HEK293T (cell line): ENCODE data around the gene NBAS.

Experiments
- CTBP1 ChIP-seq: fragments of 450-650 bp; IDR thresholded peaks from 2 replicates; pipeline ENCODE4 v1.6.1; 2016; ENCODE audit warnings: borderline replicate concordance
- ELF4 ChIP-seq: fragments of 450-650 bp; IDR thresholded peaks from 2 replicates; pipeline ENCODE4 v1.6.1; 2017; ENCODE audit warnings: antibody characterized with exemption
- FOXK2 ChIP-seq: fragments of 450-650 bp; IDR thresholded peaks from 2 replicates; pipeline ENCODE4 v1.6.1; 2016; ENCODE audit warnings: mild to moderate bottlenecking
- FOXM1 ChIP-seq: fragments of 450-650 bp; IDR thresholded peaks from 2 replicates; pipeline ENCODE4 v1.6.1; 2017; ENCODE audit warnings: mild to moderate bottlenecking, borderline replicate concordance
- L3MBTL2 ChIP-seq: fragments of 450-650 bp; conservative IDR thresholded peaks from 2 replicates; pipeline ENCODE4 v1.6.1; 2016; ENCODE audit warnings: mild to moderate bottlenecking
- SP1 ChIP-seq: fragments of 450-650 bp; IDR thresholded peaks from 2 replicates; pipeline ENCODE4 v1.6.1; 2017
- SUZ12 ChIP-seq: fragments of 450-650 bp; IDR thresholded peaks from 2 replicates; pipeline ENCODE4 v1.6.1; 2016; ENCODE audit warnings: mild to moderate bottlenecking
- TARDBP ChIP-seq: fragments of 450-650 bp; IDR thresholded peaks from 2 replicates; pipeline ENCODE4 v1.6.1; 2016
- ZNF384 ChIP-seq: fragments of 450-650 bp; IDR thresholded peaks from 2 replicates; pipeline ENCODE4 v1.6.1; 2016

DNA sequence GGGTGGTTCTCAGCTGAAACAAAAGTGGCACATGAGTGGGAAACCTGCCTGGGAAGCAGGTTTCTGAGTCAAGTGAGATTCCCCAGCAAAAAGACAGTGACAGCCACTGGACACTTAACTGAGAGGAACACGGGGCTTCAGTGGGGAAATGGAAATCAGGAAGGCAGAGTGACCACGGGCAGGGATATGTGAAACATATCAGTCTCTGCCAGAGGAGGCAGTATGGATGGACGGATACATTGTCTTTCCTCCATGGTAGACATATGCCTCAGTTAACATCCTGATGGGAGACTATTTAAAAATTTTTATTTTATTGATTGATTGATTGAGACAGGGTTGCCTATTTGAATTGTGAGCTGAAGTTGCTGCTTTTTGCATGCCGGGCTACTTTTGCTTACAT, 292.1 kb downstream of the NBAS start:
- no peak for TF ChIP-seq SP1
- TF ChIP-seq CTBP1: no peak
- TF ChIP-seq FOXK2: no peak
- no peak for TF ChIP-seq FOXM1
- no peak for TF ChIP-seq ELF4
- no peak for TF ChIP-seq L3MBTL2
- no peak for TF ChIP-seq TARDBP
- no peak for TF ChIP-seq SUZ12
- TF ChIP-seq ZNF384: no peak
